Thoracic aorta (tissue), 2 donors: Measurements from ENCODE around the gene CIB4. TPM values are rescaled to one million over a fixed set of nuclear protein-coding genes. Genes with fewer than 3 reads are reported as not detected.

Source experiments
- ATAC-seq: fragments of 150-250 bp; one replicate; pipeline ENCODE4 v1.8.0; 2017; ENCODE audit warnings: low read depth; ENCODE audit not compliant: insufficient number of reproducible peaks, low FRiP score
- DNase-seq: peaks from one replicate; pipeline ENCODE4 v3.0.0-alpha.2; 2020; ENCODE audit warnings: low spot score
- H3K27ac ChIP-seq, 2 donors: fragments of 200-600 bp; sonication (generic); 1 replicate in 1 of 2; 2 replicates in 1 of 2; pipeline ENCODE4 v1.5.1; 2016; ENCODE audit warnings: mild to moderate bottlenecking in 2 of 2, moderate library complexity in 2 of 2
- H3K27me3 ChIP-seq: fragments of 200-600 bp; sonication (generic); replicated peaks from 2 replicates; pipeline ENCODE4 v1.6.0; 2016; ENCODE audit warnings: mild to moderate bottlenecking; ENCODE audit not compliant: insufficient read depth
- H3K36me3 ChIP-seq: fragments of 200-600 bp; sonication (generic); one replicate; pipeline ENCODE4 v1.5.1; 2016
- H3K4me1 ChIP-seq, 2 donors: fragments of 200-600 bp; sonication (generic); 1 replicate in 1 of 2; 2 replicates in 1 of 2; pipeline versions ENCODE4 v1.5.1 to v1.6.0; 2016; ENCODE audit warnings: low read depth in 2 of 2, mild to moderate bottlenecking in 1 of 2; ENCODE audit not compliant: control insufficient read depth in 1 of 2
- H3K4me3 ChIP-seq: fragments of 200-600 bp; sonication (generic); 2 replicates; pipeline ENCODE4 v1.5.1; 2016; ENCODE audit warnings: mild to moderate bottlenecking
- H3K9me3 ChIP-seq: fragments of 200-600 bp; sonication (generic); 2 replicates; pipeline ENCODE4 v1.5.1; 2016
- CTCF ChIP-seq: fragments of 200-600 bp; sonication (generic); IDR thresholded peaks from one replicate; pipeline ENCODE4 v1.5.1; 2019; ENCODE audit warnings: antibody characterized with exemption
- total RNA-seq, 2 donors: library from RNA; depleted of rRNA; stranded (reverse); fragments of >200 nt; gene quantifications; one replicate each; pipeline versions ENCODE4 v1.1.0 to v1.2.3, GENCODE V29; 2016

CIB4 gene
- total RNA-seq, 2 donors from 2014 or later: not detected

DNA sequence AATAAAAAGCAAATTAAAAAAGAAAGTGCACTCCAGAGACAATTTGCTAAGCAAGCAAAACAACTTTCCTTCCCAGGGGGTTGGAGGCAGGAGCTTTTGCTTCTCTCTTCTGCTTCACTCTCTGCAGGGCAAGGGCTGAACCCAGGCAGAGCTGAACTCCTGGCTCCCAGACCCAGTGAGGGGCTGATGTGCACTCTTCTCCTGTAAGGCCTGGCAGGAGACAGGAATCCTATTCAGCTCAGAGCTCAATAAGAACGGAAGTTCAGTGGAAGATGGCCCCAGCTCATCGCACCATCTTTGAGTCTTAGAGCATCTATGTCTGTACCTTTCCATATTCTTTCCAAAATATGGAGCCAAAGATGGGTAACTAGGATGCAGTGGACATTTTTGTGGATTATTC, 29.1 kb downstream of the CIB4 start:
- DNase-seq: no peak
- no peaks in the 10 kb centered on the region for H3K36me3 ChIP-seq
- peaks cover 24 to 55% of the 10 kb centered on the region in 2 donors for H3K4me1 ChIP-seq
- no peak for TF ChIP-seq CTCF
- ATAC-seq: no peak
- H3K4me3 ChIP-seq: no peak overlapping the region
- H3K9me3 ChIP-seq: no peaks in the 10 kb centered on the region
- H3K27ac ChIP-seq: peak overlapping the region in 1 of 2 donors; percentile 34
- H3K27me3 ChIP-seq: no peaks in the 10 kb centered on the region

GRCh38 chr2:26610504-26611335, 30.4 kb downstream of the CIB4 start:
- no peak for TF ChIP-seq CTCF
- H3K9me3 ChIP-seq: no peaks in the 10 kb centered on the region
- H3K4me3 ChIP-seq: no peak overlapping the region
- H3K36me3 ChIP-seq: no peaks in the 10 kb centered on the region
- no peak overlapping the region for H3K27ac ChIP-seq
- peaks cover 24 to 50% of the 10 kb centered on the region in 2 donors for H3K4me1 ChIP-seq
- H3K27me3 ChIP-seq: no peaks in the 10 kb centered on the region
- ATAC-seq (no peak), DNase-seq (no peak)

GRCh38 chr2:26609839-26610277, 31.3 kb downstream of the CIB4 start:
- no peak for TF ChIP-seq CTCF
- Histone ChIP-seq H3K4me1 (peaks cover 19 to 41% of the 10 kb centered on the region in 2 donors), H3K4me3 (no peak overlapping the region), H3K36me3 (no peaks in the 10 kb centered on the region), H3K9me3 (no peaks in the 10 kb centered on the region), H3K27me3 (no peaks in the 10 kb centered on the region), H3K27ac (no peak overlapping the region)
- ATAC-seq (no peak), DNase-seq (no peak)

DNA sequence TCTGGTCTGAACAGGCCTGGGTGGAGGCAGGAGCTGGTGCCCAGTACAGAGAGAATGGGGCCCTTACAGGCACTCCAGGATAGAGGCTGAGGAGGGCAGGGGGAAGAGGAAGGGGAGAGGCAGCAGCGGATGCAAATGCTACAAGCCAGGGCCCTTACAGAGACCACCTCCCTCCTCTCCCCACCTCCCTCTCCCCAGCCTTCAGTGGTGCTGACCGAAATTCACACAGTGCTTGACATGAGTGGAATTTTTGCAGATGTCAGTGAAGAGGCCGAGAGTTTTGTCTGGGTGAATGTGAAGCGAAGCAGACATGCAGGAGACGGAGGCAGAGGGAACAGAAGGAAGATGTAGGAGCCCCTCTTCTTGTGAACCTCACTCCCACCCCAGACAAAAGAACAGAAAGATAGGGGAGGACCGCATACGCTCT, 31.9 kb downstream of the CIB4 start:
- no peak overlapping the region for H3K4me3 ChIP-seq
- no peak for TF ChIP-seq CTCF
- H3K9me3 ChIP-seq: no peaks in the 10 kb centered on the region
- H3K4me1 ChIP-seq: peaks cover 12 to 35% of the 10 kb centered on the region in 2 donors
- no peak for DNase-seq
- H3K27ac ChIP-seq: no peak overlapping the region
- ATAC-seq: no peak
- no peaks in the 10 kb centered on the region for H3K36me3 ChIP-seq
- H3K27me3 ChIP-seq: no peaks in the 10 kb centered on the region

GRCh38 chr2:26608557-26608956, 32.6 kb downstream of the CIB4 start:
- no peak overlapping the region for H3K4me3 ChIP-seq
- ATAC-seq: no peak
- H3K4me1 ChIP-seq: peaks cover 7 to 28% of the 10 kb centered on the region in 2 donors
- DNase-seq: no peak
- no peaks in the 10 kb centered on the region for H3K9me3 ChIP-seq
- no peaks in the 10 kb centered on the region for H3K27me3 ChIP-seq
- H3K36me3 ChIP-seq: no peaks in the 10 kb centered on the region
- TF ChIP-seq CTCF: no peak
- H3K27ac ChIP-seq: no peak overlapping the region
